Renal cortex interstitium (tissue), 15 donors: ENCODE data around the gene IRS1. TPM values are rescaled to one million over a fixed set of nuclear protein-coding genes. Genes with fewer than 3 reads are reported as not detected.
"Not testable (repeated sequence)": the region's sequence is repeated elsewhere in the genome, so short reads cannot be mapped to it uniquely, and the experiment has no call there.

Experiments
- DNase-seq, 11 donors: peaks; one replicate each; pipeline ENCODE4 v3.0.0-alpha.2; 2013; ENCODE audit warnings: low read depth in 9 of 11, low spot score in 4 of 11; ENCODE audit errors: extremely low read depth in 1 of 11
- long read RNA-seq, 16 experiments: transcript quantifications; one replicate each; lab custom pipeline, GENCODE V29; 2026
- polyA plus RNA-seq, 3 donors: library from polyadenylated mRNA; unstranded; fragments of 120-200 nt; gene quantifications; one replicate each; pipeline ENCODE4 v1.2.1, GENCODE V29; 2013; ENCODE audit not compliant: insufficient read length in 3 of 3

IRS1 gene, protein sequence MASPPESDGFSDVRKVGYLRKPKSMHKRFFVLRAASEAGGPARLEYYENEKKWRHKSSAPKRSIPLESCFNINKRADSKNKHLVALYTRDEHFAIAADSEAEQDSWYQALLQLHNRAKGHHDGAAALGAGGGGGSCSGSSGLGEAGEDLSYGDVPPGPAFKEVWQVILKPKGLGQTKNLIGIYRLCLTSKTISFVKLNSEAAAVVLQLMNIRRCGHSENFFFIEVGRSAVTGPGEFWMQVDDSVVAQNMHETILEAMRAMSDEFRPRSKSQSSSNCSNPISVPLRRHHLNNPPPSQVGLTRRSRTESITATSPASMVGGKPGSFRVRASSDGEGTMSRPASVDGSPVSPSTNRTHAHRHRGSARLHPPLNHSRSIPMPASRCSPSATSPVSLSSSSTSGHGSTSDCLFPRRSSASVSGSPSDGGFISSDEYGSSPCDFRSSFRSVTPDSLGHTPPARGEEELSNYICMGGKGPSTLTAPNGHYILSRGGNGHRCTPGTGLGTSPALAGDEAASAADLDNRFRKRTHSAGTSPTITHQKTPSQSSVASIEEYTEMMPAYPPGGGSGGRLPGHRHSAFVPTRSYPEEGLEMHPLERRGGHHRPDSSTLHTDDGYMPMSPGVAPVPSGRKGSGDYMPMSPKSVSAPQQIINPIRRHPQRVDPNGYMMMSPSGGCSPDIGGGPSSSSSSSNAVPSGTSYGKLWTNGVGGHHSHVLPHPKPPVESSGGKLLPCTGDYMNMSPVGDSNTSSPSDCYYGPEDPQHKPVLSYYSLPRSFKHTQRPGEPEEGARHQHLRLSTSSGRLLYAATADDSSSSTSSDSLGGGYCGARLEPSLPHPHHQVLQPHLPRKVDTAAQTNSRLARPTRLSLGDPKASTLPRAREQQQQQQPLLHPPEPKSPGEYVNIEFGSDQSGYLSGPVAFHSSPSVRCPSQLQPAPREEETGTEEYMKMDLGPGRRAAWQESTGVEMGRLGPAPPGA (N-terminal part only)
- 10 to 100 TPM; 12.4 to 15.7 (median 14.2) TPM for polyA plus RNA-seq
- long read RNA-seq, donor 1, full-length matches to known transcripts, result 10 of 10 reads
- long read RNA-seq, donor 1, partial matches to known transcripts, result 0 of 10 reads
- long read RNA-seq, donor 1, other reads (novel, unspliced or antisense), result 0 of 10 reads
- long read RNA-seq, donor 2, full-length matches to known transcripts, result 12 of 12 reads
- long read RNA-seq, donor 2, partial matches to known transcripts, result 0 of 12 reads
- long read RNA-seq, donor 2, other reads (novel, unspliced or antisense), result 0 of 12 reads
- long read RNA-seq, donor 3, full-length matches to known transcripts, result 22 of 22 reads
- long read RNA-seq, donor 3, partial matches to known transcripts, result 0 of 22 reads
- long read RNA-seq, donor 3, other reads (novel, unspliced or antisense), result 0 of 22 reads
- long read RNA-seq, donor 4, full-length matches to known transcripts, result 5 of 5 reads
- long read RNA-seq, donor 4, partial matches to known transcripts, result 0 of 5 reads
- long read RNA-seq, donor 4, other reads (novel, unspliced or antisense), result 0 of 5 reads
- long read RNA-seq, donor 5, result 0 reads
- long read RNA-seq, donor 6, full-length matches to known transcripts, result 10 of 10 reads
- long read RNA-seq, donor 6, partial matches to known transcripts, result 0 of 10 reads
- long read RNA-seq, donor 6, other reads (novel, unspliced or antisense), result 0 of 10 reads
- long read RNA-seq, donor 7, full-length matches to known transcripts, result 12 of 12 reads
- long read RNA-seq, donor 7, partial matches to known transcripts, result 0 of 12 reads
- long read RNA-seq, donor 7, other reads (novel, unspliced or antisense), result 0 of 12 reads
- long read RNA-seq, donor 8, full-length matches to known transcripts, result 21 of 39 reads
- long read RNA-seq, donor 8, partial matches to known transcripts, result 18 of 39 reads
- long read RNA-seq, donor 8, other reads (novel, unspliced or antisense), result 0 of 39 reads
- long read RNA-seq, donor 9, full-length matches to known transcripts, result 6 of 6 reads
- long read RNA-seq, donor 9, partial matches to known transcripts, result 0 of 6 reads
- long read RNA-seq, donor 9, other reads (novel, unspliced or antisense), result 0 of 6 reads
- long read RNA-seq, donor 10, full-length matches to known transcripts, result 7 of 7 reads
- long read RNA-seq, donor 10, partial matches to known transcripts, result 0 of 7 reads
- long read RNA-seq, donor 10, other reads (novel, unspliced or antisense), result 0 of 7 reads
- long read RNA-seq, donor 11, full-length matches to known transcripts, result 8 of 8 reads
- long read RNA-seq, donor 11, partial matches to known transcripts, result 0 of 8 reads
- long read RNA-seq, donor 11, other reads (novel, unspliced or antisense), result 0 of 8 reads
- long read RNA-seq, donor 12, full-length matches to known transcripts, result 4 of 4 reads
- long read RNA-seq, donor 12, partial matches to known transcripts, result 0 of 4 reads
- long read RNA-seq, donor 12, other reads (novel, unspliced or antisense), result 0 of 4 reads
- long read RNA-seq, donor 13, full-length matches to known transcripts, result 15 of 15 reads
- long read RNA-seq, donor 13, partial matches to known transcripts, result 0 of 15 reads
- long read RNA-seq, donor 13, other reads (novel, unspliced or antisense), result 0 of 15 reads
- long read RNA-seq, donor 14, full-length matches to known transcripts, result 8 of 8 reads
- long read RNA-seq, donor 14, partial matches to known transcripts, result 0 of 8 reads
- long read RNA-seq, donor 14, other reads (novel, unspliced or antisense), result 0 of 8 reads
- long read RNA-seq, donor 15, full-length matches to known transcripts, result 3 of 3 reads
- long read RNA-seq, donor 15, partial matches to known transcripts, result 0 of 3 reads
- long read RNA-seq, donor 15, other reads (novel, unspliced or antisense), result 0 of 3 reads
- long read RNA-seq, donor 16, full-length matches to known transcripts, result 16 of 16 reads
- long read RNA-seq, donor 16, partial matches to known transcripts, result 0 of 16 reads
- long read RNA-seq, donor 16, other reads (novel, unspliced or antisense), result 0 of 16 reads

DNA sequence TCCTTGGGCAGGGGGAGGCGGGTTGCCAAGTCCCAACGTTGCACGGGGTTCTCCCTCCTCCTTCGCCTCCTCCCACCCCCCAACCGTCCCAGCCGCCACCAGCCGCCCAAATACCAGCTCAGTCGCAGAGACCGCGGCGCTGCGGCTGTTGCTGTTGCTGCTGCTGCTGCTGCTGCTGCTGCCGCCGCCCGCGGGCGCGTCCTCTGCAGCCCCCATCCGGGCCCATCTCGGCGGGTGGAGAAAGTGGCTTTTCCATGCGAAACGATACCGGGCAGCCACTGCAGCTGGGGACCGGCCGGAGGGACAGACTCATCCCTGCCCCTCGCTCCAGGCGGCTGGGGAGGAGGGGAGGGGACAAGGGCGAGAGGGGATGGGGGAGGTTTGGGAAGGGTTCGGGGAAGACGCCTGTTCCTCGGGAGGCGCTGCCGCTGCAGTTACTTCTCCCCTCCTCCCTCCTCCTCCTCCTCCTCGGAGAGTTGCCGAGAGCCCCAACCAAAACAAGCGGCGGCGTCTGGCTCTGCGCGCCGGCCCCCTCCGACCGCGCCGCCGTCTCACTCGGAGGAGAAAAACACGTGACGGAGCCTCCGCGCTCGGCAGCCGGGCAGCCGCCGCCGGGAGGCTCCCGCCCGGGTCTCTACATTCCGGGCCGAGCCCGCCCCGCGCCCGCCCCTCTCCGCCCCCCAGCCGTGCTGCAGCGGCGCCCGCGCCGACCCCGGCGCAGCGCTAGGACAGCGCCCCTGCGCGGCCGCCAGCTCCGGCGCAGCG is at the start of gene IRS1:
Gene IRS1 (minus strand): TSS at position 610 of the 765 bp plus-strand sequence. CDS start 1,082 bp downstream, outside the sequence.
- DNase-seq, result peak in 8 of 11 donors; percentile 61 to 80 (median 74)

DNA sequence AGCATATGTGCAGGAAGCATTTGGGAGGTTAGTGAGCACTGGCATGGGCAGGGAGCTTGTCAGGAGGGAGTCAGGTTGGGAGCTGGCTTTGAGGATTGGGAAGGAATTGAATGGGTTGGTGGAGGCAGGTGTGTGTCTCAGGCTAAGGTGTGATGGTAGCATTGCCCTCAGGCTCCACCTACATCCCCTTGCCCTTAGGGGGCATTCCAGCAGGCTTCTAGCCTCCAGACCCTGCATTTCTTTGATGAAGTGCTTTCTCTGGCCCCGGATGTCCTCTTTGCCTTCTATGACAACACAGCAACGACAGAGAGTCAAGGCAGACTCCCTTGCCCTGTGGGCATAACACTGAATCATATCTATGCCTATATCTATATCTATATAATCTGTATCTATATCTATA is 49.7 kb upstream of the IRS1 start:
- DNase-seq, result no peak

GRCh38 chr2:226847511-226847910 is 47.9 kb upstream of the IRS1 start:
- no peak for DNase-seq

- no peak for DNase-seq
Observed at GRCh38 chr2:226847090-226847489, 47.5 kb upstream of the IRS1 start.

DNA sequence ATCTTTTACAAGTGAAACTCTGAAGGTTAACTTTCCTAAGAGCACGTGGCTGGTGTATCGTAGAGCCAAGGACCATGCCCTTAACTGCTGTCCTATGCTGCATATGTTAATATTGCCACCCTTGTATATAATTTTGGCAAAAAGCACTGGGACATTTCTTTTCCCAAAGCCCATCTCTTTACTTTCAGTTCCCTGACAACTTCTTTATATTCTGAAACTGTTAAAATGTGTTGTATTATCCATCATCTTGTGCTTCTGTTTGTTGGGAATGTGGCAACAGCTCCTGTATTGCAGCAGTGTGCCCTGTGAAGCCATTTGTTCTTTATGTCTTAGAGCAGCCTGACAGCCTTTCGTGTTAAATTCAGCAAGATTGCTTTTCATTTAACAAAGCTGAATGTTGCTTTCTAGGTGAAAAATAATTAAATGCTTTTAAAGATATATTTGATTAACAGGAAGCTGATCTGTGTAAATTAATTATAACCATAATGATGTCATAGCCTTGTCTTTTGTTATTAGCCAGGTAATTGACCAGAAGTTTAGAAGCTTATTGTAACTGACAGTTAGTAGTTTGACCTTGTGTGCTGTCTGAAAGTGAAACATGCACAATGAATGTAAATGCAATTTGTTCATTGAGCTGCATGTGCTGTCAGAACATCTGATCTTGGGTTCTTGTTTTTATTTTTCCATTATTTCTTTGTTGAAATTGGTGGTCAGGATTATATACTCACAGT is 45.9 kb upstream of the IRS1 start:
- DNase-seq, result no peak

GRCh38 chr2:226843001-226843400 is 43.4 kb upstream of the IRS1 start:
- not testable (repeated sequence) for DNase-seq

DNA sequence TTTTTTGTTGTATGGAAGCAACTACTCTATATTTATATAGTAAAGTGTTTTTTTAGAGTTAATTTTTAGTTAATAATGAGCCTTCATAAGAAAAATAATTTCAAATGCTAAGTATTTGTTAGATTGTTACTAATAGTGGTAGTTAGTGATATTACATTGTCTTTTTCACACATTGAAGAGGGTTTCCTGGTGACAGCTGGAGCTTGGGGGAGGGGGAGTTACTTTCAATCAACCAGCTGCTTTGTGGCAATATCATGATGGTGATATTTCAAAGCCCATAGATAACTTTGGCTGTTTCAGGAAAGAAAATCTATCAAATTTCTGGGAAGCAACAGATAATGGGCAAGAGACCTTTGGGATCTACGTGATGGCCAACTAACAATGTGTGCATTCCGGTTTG is 40.3 kb upstream of the IRS1 start:
- no peak for DNase-seq

DNA sequence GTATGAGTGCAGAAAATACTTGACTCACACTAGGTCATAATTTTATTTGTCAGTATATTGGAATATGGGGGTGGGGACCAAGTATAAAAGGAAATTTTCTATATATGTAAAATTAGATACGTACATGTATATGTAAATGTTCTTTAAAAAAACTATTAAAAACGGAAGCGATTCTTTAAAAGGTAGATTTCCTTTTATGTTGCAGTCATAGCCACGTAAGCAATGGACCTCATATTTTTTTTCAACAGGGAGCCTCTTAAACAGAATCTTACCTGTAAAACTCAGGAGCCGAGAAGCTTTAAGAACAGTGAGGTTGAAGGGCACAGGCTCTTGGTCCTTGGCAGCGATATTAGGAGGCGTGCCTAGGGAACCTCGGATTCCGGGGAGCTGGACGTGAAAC is 39.5 kb upstream of the IRS1 start:
- DNase-seq, result no peak

GRCh38 chr2:226838722-226839121 is 39.1 kb upstream of the IRS1 start:
- no peak for DNase-seq

DNA sequence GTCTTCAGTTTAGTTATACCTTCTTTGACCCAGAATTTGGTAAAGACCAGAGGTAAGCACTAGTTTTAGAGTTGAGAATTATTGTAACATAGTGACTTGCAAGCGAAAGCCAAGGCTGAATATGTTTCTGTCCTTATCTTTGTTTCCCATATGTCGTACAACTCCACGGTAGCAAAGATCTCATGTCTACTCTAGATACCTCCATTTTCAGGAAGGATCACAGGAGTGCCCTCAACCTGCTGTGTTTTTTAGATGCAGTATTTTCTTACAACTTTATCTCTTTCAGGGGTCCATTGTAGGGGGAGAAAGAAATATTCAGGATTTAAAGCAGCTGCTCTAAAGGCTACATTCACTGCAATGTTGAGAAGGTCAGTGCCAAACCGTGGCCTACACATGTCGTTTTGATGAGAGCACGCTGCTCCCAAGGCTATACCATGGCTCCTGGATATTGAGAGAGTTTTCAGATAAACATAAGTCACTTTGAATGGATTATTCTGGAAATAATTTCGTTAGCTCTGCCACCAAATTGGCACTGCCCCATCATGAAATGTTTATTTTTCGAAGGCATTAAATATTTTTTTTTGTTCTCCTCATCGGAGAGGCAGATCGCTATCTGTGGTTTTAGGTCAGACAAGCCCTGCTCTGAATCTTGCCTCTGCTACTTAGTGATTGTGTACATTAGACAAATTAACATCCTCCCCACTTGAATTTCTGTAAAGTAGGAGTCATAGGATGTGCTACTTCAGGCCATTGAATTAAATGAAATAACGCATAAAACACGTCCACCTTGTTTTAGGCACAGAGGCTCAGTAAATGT is 38.4 kb upstream of the IRS1 start:
- no peak for DNase-seq

- DNase-seq, result no peak
Observed at GRCh38 chr2:226837334-226837733, 37.7 kb upstream of the IRS1 start.

GRCh38 chr2:226836548-226836885 is 36.9 kb upstream of the IRS1 start:
- DNase-seq, result peak in 1 of 11 donors; percentile 48

- DNase-seq, result peak; percentile 81 to 93 (median 88)
Observed at GRCh38 chr2:226835796-226836547, 36.4 kb upstream of the IRS1 start, which contains the start of gene RHBDD1. Gene RHBDD1, plus strand, starts transcription at chr2:226836054. Its CDS starts 28,640 bp downstream, at chr2:226864694.
